ENCODE results near the gene DOCK1.

The DOCK1 gene

GRCh38 chr10:127216786-127217185 is 311.6 kb downstream of the DOCK1 start:
- H3K27ac ChIP-seq, result no peak overlapping the region
- no peak for TF ChIP-seq CTCF (conservative IDR thresholded peaks at IDR 0.05)
- TF ChIP-seq ZFX (IDR thresholded peaks at IDR 0.05), result no peak

- TF ChIP-seq ZFX (IDR thresholded peaks at IDR 0.05) (no peak), CTCF (conservative IDR thresholded peaks at IDR 0.05) (no peak)
- H3K27ac ChIP-seq, result no peak overlapping the region
Measured at GRCh38 chr10:127218658-127219057, 313.4 kb downstream of the DOCK1 start.

- TF ChIP-seq CTCF (conservative IDR thresholded peaks at IDR 0.05) (no peak), ZFX (IDR thresholded peaks at IDR 0.05) (no peak)
- H3K27ac ChIP-seq, result no peak overlapping the region
Measured at GRCh38 chr10:127221281-127221680, 316.1 kb downstream of the DOCK1 start.

- H3K27ac ChIP-seq, result no peak overlapping the region
Measured at GRCh38 chr10:127227027-127227426, 321.8 kb downstream of the DOCK1 start.

GRCh38 chr10:127227663-127228062 is 322.4 kb downstream of the DOCK1 start:
- no peak for TF ChIP-seq ZFX (IDR thresholded peaks at IDR 0.05)
- TF ChIP-seq CTCF (conservative IDR thresholded peaks at IDR 0.05), result no peak
- H3K27ac ChIP-seq, result no peak overlapping the region

More at GRCh38 chr10:127227027-127227426, 321.8 kb downstream of the DOCK1 start:
- TF ChIP-seq ZFX (IDR thresholded peaks at IDR 0.05) (no peak), CTCF (conservative IDR thresholded peaks at IDR 0.05) (no peak)

- TF ChIP-seq ZFX (IDR thresholded peaks at IDR 0.05) (no peak), CTCF (conservative IDR thresholded peaks at IDR 0.05) (no peak)
- H3K27ac ChIP-seq, result no peak overlapping the region
Measured at GRCh38 chr10:127228195-127228787, 323.1 kb downstream of the DOCK1 start.

GRCh38 chr10:127234306-127234800 is 329.1 kb downstream of the DOCK1 start:
- no peak overlapping the region for H3K27ac ChIP-seq

More at GRCh38 chr10:127234306-127234800, 329.1 kb downstream of the DOCK1 start:
- no peak for TF ChIP-seq ZFX (IDR thresholded peaks at IDR 0.05)
- TF ChIP-seq CTCF (conservative IDR thresholded peaks at IDR 0.05), result no peak

Measured in C4-2B (cell line).